CD4-positive, alpha-beta T cell treated with Interleukin-15 for 1 hour (primary cell): Measurements from ENCODE around the gene ASB8.
"Not testable (repeated sequence)": the region's sequence is repeated elsewhere in the genome, so short reads cannot be mapped to it uniquely, and the experiment has no call there.

ENCODE experiments used
- DNase-seq: peaks from one replicate; pipeline ENCODE4 v3.0.0-alpha.2; 2020

Gene ASB8

DNA sequence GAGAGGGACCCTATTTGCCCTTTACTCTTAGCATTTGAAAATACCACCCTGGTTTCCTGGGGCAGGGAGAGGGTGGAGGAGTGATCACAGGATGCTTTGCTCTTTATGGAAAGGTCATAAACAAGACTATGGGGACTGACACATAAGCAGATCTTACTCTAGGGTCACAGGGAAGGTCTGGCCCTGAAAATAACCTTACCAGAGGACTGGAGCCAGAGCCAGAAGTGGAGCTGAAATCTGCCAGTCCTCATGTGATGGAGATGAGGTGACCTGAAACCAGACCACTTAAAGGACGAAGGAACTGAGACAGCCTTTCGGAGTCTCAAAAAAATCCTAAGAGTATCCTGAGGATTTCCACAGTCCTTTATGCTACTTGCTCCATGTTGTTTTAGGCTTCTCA lies 25.8 kb downstream of the ASB8 start:
- no peak for DNase-seq

DNA sequence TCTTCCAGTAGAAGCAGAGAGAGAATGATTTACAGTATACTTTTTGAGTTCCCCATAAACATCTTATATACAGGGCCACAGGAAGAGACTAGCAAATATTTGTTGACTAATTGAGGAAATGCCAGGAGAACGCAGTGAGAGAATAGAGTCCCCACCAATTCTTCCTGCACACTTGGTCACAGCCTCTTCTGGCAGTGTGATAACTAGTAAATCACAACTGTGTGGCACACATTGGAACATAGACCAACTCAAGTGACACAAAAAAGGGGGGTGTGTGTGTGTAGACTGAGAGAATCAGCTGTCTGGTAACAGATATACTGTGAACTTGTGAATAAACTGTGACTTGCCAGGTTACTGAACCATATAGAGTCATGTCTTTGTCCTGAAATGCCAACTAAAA lies 27.9 kb downstream of the ASB8 start:
- no peak for DNase-seq

DNA sequence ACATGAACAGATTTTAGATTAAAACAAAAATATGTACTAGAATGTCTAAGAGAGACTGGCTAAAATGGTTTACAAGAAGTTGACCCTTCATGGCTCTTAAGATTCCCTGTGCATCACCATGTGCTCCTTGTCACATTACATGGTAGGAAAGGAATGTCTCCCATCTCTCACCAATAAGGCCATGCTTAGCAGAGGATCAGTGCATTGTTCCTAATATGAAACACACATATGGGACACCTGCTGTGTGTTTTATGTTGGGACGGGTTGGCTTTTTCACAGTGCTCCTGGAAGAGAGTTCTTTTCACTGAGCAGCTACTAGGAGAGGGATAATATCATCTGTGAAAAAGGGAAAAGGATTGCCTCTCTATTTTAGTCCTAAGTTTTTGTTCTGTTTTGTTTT lies 28.5 kb downstream of the ASB8 start:
- DNase-seq = no peak

DNA sequence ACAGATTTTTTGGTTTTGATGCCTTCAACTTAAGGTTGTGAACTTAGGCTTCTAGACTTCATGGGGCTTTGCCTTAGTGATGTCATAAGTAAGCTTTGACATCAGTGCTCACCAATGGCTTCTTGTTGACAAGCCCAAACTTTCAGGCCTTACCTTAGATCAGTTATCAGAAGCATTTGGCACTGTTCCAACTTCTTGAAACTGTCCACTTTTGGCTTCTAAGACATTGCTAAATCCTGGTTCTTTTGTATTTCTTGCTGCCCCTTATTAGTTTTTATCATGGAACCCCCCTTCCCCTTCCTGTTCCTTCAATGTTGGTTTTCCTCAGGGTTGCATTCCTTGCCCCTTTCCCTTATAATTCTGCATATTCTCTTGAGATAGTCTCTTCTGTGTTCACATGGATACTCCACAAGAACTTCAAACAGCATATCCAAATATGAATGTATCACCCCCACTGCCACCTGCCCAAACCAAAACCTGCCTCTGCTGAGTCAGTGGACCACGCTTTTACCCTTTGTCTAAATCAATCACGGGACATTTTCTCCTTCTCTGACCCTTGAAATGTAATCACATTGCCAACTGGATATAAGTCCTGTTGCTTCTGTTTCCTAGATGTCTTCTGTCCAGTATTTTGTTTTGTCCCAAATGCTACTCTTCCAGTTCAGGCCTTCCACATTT lies 30.2 kb downstream of the ASB8 start:
- DNase-seq = no peak

DNA sequence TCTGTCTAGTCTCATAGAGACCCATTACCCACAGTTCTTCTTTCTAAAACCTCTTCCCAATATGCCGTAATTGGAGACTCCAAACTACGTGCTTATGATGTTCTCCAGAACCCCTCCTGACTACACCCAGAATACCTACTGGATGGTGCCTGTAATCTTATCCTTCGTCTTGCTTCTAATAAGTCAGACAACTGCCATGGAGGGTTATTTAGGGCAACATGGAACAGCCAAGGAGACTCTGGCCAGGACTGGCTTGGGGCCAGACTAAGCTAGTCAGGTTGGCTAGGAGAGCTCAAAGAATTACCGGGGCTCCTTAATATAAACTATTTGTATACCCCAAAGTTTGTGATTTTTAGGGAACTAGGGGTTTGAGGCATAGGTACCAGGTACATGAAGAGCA lies 31.3 kb downstream of the ASB8 start:
- DNase-seq = no peak

DNA sequence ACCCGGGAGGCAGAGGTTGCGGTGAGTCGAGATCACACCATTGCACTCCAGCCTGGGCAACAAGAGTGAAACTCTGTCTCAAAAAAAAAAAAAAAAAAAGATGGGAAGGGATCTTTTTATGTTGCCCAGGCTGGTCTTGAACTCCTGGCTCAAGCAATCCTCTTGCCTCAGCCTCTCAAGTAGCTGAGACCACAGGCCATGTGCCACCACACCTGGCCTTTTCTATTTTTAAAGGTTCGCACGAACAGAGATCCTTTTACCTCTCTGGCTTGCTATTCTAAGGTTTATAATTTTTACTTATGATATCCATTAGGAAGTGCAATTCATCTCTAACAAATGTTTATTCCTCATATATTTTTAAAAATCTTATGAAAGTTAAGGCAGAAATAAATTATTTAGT lies 31.8 kb downstream of the ASB8 start:
- not testable (repeated sequence) for DNase-seq

DNA sequence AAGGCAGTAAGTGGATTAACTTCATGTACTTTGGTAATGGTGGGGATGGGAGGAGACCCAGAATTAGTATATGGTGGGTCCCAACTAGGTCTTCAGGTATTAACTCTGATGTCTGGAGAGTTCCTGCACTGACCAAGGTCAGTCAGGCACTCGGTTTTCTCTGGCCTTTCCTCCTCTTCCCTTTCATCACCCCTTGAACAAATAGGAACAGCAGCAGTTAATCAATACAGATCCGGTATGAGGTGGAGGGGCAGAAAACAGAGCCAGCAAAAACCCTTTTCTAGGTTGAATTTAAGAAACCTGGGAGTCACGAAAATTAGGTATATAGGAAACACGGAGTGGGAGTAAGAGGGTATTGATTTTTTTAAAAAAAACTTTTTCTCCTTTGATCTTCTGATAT lies 34.1 kb downstream of the ASB8 start:
- no peak for DNase-seq

DNA sequence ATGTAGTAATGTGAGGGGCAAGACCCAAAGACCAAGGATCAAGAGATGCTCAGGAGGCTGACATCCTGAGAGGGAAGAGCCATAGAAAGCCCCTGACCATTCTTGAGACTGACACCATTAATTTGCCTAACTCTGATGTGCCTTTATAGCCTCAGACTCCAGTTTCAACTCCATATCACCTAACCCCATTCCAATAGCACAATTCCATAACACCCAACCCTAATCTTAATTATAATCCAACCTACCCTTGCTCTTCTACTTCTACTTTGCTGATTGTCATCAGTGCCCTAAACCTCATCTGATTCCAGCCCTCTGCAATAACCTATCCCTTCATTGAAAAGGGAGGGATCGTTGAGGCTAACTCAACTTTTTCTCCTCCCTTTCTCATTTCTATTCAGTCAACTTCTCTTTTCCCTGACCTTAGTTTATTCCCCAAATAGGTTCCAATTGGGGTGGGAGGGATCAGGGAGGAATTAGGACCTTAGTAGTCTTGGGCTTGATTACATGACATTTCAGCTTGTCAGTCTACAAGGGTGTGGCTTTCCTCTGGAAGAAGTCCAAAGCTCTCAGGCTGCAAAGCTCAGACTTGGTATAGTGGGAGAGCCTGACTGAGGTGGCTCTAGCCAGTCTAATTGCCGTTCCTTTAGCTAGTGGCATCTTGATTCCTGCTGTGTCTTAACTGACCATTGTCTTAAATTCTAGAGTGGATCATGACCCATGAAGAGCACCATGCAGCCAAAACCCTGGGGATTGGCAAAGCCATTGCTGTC lies 35.1 kb downstream of the ASB8 start:
- no peak for DNase-seq

DNA sequence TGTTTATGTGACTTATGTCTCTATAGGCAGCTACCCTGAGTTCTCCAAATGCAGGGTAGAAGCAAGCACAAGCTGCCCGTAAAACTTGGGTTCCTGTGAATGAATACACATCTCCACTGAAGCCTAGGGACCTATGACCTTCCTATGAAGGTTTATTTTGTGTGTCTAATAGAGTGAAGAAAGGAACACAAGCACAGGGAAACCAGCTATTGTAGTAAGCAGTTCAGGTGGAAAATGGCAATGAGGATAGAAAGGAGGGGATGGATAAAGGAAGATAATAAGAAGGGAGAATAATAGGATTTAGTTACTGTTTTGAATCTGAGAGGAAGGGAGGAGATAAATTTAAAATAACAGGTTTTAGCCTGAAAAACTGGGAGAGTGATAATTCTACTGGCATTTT lies 35.8 kb downstream of the ASB8 start:
- no peak for DNase-seq

DNA sequence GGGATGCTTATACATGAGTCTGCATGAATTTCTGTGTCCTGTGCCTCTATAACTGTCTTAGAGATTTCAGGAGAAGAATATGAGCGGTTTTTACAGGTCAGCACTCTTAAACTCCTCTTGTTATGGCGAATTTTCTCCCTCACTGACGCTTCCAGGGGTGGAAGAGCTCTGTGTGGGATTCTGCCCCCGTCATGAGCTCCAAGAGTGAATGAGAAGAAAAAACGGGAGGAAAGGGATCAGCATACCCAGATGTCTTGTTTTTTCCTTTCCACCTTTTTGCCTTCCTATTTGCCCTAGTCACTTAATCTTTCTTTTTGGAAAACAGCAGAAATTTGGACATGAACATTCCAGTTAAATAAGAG lies 37.5 kb downstream of the ASB8 start:
- DNase-seq = no peak

DNA sequence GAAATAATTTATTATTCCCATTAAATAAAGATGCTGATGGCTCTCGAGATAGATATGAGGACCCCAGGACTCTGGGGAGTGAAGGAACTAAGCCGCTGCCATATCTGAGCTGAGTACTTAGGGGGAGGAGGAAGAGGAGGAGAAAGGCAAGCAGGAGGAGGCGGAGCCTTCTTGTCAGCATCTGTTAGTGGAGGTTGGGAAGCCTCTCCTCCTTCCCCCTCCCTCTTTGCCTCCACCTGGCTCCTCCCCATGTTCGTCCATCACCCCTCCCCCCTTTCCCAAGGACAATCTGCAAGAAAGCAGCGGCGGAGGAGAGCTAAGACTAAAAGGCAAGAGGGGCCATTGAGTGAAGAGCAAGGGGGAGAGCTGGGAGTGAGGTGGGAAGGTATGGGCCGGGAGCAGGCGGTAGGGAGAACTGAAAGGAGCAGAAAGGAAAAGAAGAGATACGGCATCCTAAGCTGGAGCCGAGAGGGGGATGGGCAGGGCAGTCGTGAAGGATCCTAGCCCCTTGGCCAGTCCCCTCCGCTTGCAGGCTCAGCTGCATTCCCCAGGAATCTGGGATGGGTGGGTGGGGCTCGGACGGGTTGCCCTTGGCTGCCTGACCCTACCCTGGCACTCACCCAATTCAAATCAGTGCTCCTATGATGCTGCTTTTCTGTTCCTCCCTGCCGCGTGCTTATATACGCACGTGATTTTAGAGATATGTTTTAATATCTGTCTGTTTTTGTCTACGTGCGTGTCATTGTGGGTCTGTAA lies 38.1 kb downstream of the ASB8 start, which contains the start of gene PFKM:
TSS of gene PFKM (plus strand) at position 287 of the 756 bp plus-strand sequence. CDS start 3,411 bp downstream, outside the sequence.
- peak; percentile 76 for DNase-seq

DNA sequence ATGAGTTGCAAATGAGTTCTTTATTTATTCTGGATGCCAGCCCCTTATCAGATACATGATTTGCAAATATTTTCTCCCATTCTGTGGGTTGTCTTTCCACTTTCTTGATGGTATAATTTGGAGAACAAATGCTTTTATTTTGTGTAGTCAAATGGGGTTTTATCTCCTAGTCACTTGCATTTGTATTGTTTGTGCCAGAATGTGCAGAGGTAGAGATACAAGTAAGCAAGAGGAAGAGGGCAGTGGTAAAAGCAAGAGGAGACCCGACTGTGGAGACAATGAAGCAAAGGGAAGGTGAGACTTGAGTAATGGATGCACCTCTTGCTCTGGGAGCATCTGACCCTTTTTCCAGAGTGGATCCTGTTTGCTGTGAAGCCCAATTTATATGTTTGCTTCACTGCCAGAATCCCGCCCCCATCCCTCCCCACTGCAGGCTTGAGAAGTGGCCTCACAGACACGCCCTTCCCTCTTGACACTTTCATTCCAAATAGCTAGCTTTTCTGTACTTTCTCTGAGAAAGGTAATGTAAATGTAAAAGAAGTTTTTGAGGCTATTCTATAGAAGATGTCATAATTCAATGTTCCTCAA lies 38.9 kb downstream of the ASB8 start:
- no peak for DNase-seq

DNA sequence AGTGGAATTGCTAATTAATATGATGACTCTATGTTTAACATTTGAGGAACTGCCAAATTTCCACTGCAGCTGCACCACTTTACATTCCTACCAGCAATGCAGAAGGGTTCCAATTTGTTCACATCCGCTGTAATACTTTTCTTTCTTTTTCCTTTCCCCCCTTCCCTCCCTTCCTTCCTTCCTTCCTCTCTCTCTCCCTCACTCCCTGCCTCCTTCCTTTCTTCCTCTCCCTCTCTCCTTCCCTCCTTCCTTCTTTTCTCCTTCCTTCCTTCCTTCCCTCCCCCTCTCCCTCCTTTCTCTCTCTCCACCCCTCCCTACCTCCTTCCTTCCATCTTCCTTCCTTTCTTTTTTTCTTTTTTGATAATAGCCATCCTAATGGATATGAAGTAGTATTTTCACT lies 41.4 kb downstream of the ASB8 start:
- DNase-seq = no peak

DNA sequence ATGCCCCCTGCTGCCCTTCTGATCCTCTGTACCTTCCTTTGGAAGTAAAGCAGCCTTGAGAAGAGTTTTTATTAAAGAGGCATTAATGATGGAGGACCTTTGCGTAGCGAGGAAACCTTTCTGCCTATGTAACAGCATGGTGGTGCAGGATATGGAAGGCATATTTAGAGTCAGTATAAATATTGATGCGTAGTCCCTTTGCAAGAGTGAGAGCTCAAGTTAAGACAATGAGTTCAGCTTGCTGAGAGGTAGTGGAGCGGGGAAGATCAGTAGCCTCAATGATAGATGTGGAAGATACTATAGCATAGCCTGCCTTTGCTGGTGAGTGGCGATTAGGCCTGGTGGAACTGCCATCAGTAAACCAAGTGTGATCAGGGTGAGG lies 46.0 kb downstream of the ASB8 start:
- not testable (repeated sequence) for DNase-seq

DNA sequence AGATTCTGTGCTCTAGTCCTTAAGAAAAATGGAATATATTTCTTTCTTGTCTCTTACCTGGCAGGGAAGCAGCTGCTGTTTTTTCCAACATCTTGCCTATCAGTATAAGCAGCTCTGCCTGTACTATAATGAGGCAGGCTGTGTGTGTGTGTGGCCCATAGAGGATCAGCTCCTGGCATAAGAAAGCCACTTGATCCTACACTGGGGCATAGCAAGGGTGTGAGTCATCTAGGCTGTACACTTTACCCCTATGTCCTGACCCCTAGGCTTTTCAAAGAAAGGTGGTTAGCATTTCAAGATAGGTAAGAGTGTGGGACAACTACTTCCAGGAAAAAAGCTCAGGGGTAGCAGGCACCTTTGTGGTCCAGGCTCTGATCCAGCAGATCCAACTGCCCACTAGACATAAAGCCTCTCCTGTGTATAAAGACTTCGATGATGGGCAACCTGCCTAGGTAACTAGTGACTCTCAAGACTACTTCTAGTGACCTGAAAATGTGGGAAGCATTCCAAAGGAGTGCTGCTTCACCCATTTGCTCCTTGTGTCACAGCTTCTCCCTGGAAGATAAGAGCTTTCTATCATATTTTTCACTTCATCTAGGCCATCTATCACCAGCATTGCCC lies 46.5 kb downstream of the ASB8 start:
- DNase-seq = no peak

DNA sequence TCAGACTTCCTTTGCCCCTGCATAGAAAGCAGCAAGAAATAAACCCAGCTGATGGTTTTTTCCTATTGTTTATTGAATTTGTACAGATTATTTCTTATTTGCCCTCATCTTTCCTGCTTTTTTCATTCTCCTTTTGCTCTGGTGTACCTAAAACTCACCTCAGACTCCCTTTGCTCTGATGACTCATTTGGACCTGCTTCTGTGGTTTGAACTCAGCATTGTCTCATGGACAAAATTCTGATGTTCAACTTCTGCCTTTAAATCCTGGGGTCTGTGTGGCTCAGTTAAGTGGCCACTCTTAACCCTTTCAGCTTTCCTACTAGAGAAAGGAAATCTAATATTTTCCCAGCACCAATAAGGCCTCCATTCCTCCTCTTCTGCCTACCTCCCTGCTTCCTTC lies 47.9 kb downstream of the ASB8 start:
- no peak for DNase-seq

DNA sequence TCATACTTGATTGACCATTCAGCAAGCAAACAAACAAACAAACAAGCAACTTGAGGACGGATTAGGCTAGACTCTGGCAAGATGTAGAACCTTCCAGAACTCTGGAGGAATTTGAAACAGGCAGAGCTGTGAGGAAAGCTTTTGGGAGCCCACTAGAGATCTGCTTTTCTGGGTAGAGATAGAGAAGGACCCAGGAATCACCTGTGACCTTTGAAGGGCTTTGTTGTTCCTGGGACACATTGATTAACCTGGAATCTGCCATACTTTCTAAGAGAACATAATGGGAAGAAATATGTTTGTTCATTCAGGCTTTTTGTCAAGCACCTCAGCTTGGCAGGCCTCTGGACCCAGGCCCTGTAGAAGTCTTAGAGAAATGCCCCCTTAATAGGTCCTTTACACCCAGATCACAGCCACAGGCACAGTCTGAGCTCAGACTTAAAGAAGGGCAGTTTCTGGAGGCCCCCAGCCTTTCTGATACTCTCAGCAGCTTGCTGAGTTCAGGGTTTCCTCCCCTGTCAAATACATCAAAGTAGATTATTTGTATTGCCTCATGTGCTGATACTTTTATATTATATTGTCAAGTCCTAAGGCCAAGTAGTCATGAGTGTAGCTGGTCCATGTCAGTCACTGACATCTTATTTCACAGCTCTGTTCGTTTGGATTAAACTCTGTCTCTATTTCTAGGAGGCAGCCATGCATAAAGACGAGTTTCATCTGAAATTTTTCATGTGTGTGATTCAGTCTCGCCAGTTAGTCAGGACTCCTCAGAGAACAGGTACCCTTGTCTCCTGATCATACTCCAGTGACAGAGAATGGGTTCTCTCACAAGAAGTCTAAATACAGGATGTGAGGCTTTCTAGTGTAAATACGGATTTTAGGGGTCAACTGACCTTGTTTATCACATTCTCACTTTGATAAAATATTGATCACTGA lies 50.4 kb downstream of the ASB8 start:
- DNase-seq = no peak

DNA sequence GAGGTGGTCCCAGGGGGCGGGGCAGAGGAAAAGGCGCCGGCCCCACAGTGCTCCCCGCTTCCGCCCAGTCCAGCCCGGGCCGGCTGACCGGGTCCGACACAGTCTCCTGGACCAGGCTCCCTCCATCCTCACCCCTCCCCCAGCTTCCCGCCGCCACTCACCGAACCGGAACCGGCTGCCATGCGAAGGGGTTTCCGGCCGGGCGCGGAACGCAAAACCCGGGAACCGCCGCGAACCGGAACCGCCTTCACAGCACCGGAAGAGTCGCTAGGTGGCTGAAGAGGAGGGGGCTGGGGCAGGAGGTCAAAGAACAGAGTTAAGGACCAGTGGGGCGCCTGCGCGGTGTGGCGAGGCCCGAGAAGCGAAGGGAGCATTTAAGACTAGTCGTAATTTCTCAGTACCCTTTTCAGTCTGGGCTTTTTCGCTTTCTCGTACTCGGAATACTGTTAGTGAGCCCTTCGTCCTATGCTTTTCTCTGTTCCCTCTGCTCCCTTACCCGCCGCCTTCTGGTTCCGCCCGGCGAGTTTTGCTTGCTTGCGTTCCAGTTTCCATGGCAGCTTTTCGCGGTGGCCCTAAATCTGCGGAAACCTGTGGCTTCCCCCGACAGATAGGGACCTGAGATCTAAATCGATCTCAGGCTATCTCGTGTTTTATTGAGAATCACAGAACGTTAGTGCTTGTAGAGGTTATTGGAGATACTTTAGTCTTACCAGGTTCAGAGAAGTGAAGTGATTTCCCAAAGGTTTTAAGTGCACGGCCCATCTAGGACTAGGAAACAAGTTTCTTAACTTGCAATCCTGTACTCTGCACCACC lies 51.2 kb downstream of the ASB8 start, which contains the start of gene SENP1:
TSS of gene SENP1 (minus strand) at position 213 of the 814 bp plus-strand sequence. CDS start 4,607 bp downstream, outside the sequence.
- peak; percentile 90 for DNase-seq

DNA sequence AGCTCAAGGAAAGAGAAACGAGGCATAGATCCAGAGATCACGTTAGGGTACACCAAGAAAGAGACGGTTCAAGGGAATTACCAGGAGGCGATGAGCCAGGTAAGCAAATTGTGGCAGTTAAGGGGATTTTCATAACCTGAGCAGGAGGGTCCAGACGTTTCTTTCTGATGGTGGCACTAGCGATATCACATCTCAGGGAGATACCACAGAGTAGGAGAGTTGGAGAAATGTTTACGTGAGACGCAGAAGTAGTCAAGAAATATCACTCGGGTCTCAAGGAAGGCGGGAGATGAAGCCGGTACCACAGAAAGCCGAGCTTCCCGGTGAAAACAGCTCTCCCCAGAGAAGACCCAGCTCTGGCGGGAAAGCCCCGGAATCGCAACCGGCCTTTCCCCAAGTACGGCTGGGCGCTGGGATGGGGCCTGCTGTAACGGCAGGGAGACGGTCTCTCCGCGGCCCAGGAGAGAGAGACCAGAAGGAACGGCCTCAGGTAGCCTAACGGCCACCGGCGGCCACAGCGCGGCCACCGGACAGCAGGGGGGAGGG lies 51.9 kb downstream of the ASB8 start:
- peak; percentile 53 for DNase-seq

DNA sequence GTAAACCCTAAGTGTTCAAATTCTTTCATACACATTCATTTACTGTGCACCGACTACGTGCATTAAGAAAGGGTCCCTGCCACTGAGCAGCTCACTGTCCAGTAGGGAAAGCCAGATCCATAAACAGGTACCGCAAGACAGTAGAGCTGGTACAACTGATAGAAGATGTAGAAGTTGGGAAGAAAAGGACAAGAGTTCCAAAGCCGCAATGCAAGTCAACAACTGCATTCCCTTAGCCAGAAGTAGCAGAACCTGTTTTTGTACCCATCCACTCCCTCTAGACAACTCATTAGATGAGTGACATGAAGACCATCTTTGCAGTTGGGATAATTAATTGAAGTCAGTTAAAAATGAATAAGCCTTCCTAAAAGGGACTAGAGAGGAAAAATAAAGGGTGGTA lies 52.8 kb downstream of the ASB8 start:
- no peak for DNase-seq
